Activated naive CD4-positive, alpha-beta T cell treated with anti-CD3 and anti-CD28 coated beads, Interleukin-2, amount 10 ng/mL, durations not matched to agents 7 days and 5 days (primary cell): ENCODE measurements around the gene ARHGAP40.
A peak's percentile ranks its signal among the peaks of the same experiment; 100 is the strongest.
"Not testable (repeated sequence)": the region's sequence is repeated elsewhere in the genome, so short reads cannot be mapped to it uniquely, and the experiment has no call there.

Experiments
- CTCF ChIA-PET: fragments of 350-600 bp; sonication (Branson Sonifier 250); formaldehyde crosslinking; loops from one replicate; lab custom pipeline; 2021; ENCODE audit warnings: antibody characterized with exemption; lab: Charles Lee
- DNase-seq: peaks from one replicate; pipeline ENCODE4 v3.0.0-alpha.2; 2020
- H3K27ac Mint-ChIP-seq: one replicate; pipeline ENCODE4 v1.8.0; 2021; ENCODE audit warnings: mild to moderate bottlenecking, moderate library complexity, mixed read lengths
- H3K27me3 Mint-ChIP-seq: one replicate; pipeline ENCODE4 v1.8.0; 2021; ENCODE audit warnings: mild to moderate bottlenecking, mixed read lengths
- H3K36me3 Mint-ChIP-seq: one replicate; pipeline ENCODE4 v1.8.0; 2021; ENCODE audit warnings: mixed read lengths
- H3K4me1 Mint-ChIP-seq: one replicate; pipeline ENCODE4 v1.8.0; 2021; ENCODE audit warnings: mixed read lengths
- H3K4me3 Mint-ChIP-seq: one replicate; pipeline ENCODE4 v1.8.0; 2021; ENCODE audit warnings: mild to moderate bottlenecking, moderate library complexity, mixed read lengths
- H3K9me3 Mint-ChIP-seq: one replicate; pipeline ENCODE4 v1.8.0; 2021; ENCODE audit warnings: mixed read lengths

The ARHGAP40 gene

DNA sequence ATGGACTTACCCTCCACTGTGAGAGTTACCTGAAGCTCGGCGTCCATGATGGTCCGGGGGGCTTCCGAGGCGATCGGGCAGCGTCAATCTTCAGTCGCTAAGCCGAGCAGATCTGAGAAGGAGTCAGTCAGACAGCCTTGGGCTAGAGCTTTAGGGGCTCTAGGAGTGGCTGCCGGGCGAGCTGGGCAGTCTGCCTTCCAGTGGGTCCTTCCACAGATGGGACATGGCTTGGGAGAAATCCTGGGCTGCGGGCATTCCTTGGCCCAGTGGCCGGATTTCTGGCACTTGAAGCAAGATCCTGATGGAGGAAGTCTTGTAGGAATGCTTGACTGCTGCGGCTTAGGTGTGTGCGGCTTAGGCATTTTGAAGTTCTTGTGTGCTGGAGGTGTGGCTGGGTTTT lies 5.7 kb upstream of the ARHGAP40 start:
- H3K4me3 Mint-ChIP-seq, H3K9me3 Mint-ChIP-seq, CTCF ChIA-PET, H3K36me3 Mint-ChIP-seq, H3K27ac Mint-ChIP-seq, DNase-seq, H3K4me1 Mint-ChIP-seq: not testable (repeated sequence)
- peaks cover 37% of the 10 kb centered on the region for H3K27me3 Mint-ChIP-seq

DNA sequence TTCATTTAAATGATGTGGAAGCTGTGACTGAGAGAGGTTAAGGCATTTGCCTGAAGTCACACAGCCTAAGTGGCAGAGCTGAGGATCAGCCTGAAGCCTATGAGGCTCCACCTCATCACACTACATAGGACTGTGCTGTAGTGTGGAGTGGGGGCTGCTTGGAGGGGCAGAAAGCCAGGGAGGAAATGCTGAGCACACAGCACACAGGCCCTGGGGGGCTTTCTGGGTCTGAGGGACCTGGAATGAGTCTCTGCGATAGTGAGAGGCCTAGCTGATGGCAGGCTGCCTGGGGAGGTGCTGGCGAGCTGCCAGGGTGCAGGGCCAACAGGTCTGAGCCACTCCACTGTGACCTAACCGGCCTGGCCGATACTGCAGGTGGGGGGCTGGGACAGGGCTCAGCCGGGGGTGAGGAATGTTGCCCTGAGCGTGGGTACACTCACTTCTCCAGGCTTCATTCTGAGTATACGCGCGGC lies 2.2 kb upstream of the ARHGAP40 start:
- H3K4me1 Mint-ChIP-seq = peaks cover 12% of the 10 kb centered on the region
- no peaks in the 10 kb centered on the region for H3K9me3 Mint-ChIP-seq
- peaks cover 63% of the 10 kb centered on the region for H3K27me3 Mint-ChIP-seq
- CTCF ChIA-PET = interaction anchor here (0.8 to 1.0 kb wide), 2 partner anchors 13 to 21 kb away, joined by 3 read pairs; no protein-coding TSS in a partner anchor
- H3K27ac Mint-ChIP-seq = no peak overlapping the region
- H3K4me3 Mint-ChIP-seq = no peak overlapping the region
- peak; percentile 8 for DNase-seq
- no peaks in the 10 kb centered on the region for H3K36me3 Mint-ChIP-seq

DNA sequence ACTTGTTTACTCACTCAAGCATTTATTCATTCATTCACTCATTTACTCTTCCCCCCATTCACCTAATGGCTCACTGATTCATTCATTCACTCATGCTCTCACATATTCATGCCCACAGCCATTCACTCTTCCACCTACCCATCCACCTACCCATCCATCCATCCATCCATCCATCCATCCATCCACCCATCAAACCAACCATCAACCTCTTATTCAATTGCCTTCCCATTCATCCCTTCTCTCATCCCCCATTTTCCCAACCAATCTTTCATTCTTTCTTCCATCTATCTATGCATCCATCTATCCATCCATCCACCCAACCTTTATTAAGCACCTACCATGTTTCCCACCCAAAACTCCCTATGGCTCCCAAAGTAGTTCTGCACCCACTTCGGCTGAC lies 1.6 kb upstream of the ARHGAP40 start:
- Mint-ChIP-seq H3K27me3 (peaks cover 67% of the 10 kb centered on the region), H3K27ac (no peak overlapping the region), H3K4me3 (no peak overlapping the region), H3K4me1 (peaks cover 12% of the 10 kb centered on the region), H3K9me3 (no peaks in the 10 kb centered on the region), H3K36me3 (no peaks in the 10 kb centered on the region)
- CTCF ChIA-PET = interaction anchor here (1.0 kb wide), 1 partner anchor 21 kb away, joined by 3 read pairs; no protein-coding TSS in a partner anchor
- no peak for DNase-seq

DNA sequence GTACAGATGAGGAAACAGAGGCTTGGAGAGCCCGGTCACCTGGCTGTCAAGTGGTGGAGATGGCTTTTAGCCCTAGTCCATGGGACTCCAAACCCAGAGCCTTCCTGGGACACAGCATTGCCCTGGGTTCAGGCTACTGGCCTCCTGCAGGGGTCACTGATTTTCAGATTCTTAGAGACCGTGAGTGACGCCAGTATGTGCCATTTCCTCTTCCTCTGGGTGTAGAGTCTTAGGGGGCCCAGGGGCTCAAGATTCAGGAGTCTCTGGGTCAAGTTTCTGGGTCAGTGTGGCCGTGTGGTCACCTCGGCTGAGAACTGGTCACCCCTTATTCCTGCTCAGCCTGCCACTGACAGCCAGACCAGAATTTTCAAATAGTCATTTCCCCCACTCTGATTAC lies 574 bp downstream of the ARHGAP40 start:
- Mint-ChIP-seq H3K27me3 (peaks cover 68% of the 10 kb centered on the region), H3K9me3 (no peaks in the 10 kb centered on the region), H3K36me3 (no peaks in the 10 kb centered on the region), H3K4me1 (peaks cover 12% of the 10 kb centered on the region), H3K4me3 (no peak overlapping the region), H3K27ac (no peak overlapping the region)
- no peak for DNase-seq
- CTCF ChIA-PET = no interaction called here

DNA sequence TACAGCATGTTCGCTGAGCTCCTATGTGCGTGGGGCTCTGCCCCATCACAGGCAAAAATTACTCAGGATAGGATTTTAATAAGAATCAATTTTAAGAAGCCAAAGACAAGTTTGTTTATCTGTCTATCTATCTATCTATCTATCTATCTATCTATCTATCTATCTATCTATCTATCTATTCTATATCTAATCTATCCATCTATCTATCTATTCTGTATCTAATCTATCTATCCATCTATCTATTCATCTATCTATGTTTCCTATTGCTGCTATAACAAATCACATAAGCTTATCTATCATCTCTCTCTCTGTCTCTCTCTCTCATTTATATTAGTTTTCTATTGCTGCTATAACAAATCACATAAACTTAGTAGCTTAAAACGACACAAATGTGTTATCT lies 1.7 kb downstream of the ARHGAP40 start:
- H3K36me3 Mint-ChIP-seq = no peaks in the 10 kb centered on the region
- CTCF ChIA-PET = interaction anchor here (1.3 kb wide), 1 partner anchor 30 kb away, joined by 3 read pairs; no protein-coding TSS in a partner anchor
- H3K4me3 Mint-ChIP-seq = no peak overlapping the region
- peaks cover 12% of the 10 kb centered on the region for H3K4me1 Mint-ChIP-seq
- no peaks in the 10 kb centered on the region for H3K9me3 Mint-ChIP-seq
- no peak overlapping the region for H3K27ac Mint-ChIP-seq
- peaks cover 70% of the 10 kb centered on the region for H3K27me3 Mint-ChIP-seq
- no peak for DNase-seq

DNA sequence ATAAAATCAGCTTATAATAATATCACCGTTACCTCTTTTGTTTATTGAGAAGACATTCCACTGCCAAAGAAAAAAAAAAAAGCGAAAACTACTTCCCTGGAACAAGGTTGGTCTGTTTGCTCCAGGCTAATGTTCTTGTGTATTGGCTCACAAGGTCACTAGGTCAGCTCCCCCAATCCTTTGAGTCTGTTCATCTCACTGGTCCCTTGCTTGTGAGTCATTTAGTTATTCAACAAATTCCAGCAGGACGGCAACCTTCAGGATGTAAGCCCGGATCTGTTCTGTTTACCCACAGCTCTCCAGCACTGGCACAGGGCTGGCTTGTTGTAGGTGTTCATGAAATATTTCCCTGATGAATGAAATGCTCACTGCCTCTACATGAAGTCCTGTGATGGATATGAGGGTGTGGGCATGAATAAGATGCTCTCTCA lies 3.3 kb downstream of the ARHGAP40 start:
- Mint-ChIP-seq H3K27ac (no peak overlapping the region), H3K4me3 (no peak overlapping the region), H3K36me3 (no peaks in the 10 kb centered on the region), H3K4me1 (peaks cover 12% of the 10 kb centered on the region), H3K27me3 (peaks cover 75% of the 10 kb centered on the region), H3K9me3 (no peaks in the 10 kb centered on the region)
- CTCF ChIA-PET = no interaction called here
- no peak for DNase-seq

DNA sequence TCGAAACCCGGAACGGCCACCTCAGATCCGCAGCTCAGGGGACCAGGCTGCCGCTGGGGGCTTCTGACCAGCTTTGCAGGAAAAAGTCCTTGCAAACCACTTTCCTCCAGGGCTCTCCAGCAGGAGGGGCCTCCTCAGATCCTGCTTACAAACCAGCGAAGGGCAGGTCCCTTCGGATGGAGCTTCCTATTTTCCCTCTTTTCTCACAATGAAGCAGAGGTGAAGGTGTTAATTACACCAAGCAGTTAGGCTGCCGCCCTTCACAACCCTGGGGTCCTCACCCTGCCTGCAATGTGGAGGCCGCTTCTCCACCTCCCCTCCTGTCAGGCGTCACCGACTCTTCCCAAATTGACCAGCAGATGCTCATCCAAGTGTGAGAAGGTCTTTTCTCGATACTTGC lies 5.7 kb downstream of the ARHGAP40 start:
- Mint-ChIP-seq H3K4me3 (no peak overlapping the region), H3K27me3 (peaks cover 56% of the 10 kb centered on the region), H3K9me3 (no peaks in the 10 kb centered on the region), H3K4me1 (peaks cover 2% of the 10 kb centered on the region), H3K27ac (no peak overlapping the region), H3K36me3 (no peaks in the 10 kb centered on the region)
- CTCF ChIA-PET = no interaction called here
- no peak for DNase-seq

DNA sequence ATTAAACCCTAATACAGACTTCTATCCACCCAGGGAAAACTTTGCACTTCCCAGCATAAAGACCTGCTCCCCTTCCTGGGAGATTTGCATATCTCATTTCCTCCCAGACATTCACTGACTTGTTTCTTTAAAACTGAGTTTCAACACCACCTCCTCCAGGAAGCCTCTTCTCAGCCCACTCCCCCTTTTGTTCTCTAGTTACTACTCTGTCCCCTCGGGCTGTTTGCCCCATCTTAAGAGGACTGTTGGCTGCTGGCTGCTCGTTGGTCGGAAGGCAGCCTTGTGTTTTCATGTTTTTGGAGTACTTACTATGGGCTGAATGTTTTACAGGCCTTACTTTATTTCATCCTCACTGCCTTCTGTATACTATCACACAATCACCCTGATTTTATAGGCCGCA lies 6.6 kb downstream of the ARHGAP40 start:
- Mint-ChIP-seq H3K9me3 (no peaks in the 10 kb centered on the region), H3K36me3 (no peaks in the 10 kb centered on the region), H3K27ac (no peak overlapping the region), H3K4me1 (no peaks in the 10 kb centered on the region), H3K4me3 (no peak overlapping the region), H3K27me3 (peaks cover 51% of the 10 kb centered on the region)
- CTCF ChIA-PET = no interaction called here
- no peak for DNase-seq

DNA sequence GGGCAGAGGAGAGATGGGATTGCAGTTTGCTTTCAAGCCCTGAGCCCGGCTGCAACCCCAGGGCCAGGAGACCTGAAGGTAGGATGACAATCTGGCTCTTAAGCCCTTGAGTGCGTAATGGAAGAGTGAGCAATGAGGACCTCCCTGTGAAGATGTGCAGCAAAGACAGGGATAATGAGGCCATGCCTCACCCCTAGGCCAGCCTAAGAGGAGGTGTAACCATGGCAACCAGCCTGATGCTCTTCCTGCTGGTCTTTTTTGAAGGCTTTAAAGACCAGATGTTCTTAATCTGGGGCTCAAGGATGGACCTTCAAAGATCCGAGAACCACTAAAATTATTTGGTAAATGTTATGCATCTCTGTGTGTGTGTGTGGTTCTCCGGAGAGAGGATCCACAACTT lies 8.2 kb downstream of the ARHGAP40 start:
- Mint-ChIP-seq H3K4me3 (no peak overlapping the region), H3K27me3 (peaks cover 51% of the 10 kb centered on the region)

DNA sequence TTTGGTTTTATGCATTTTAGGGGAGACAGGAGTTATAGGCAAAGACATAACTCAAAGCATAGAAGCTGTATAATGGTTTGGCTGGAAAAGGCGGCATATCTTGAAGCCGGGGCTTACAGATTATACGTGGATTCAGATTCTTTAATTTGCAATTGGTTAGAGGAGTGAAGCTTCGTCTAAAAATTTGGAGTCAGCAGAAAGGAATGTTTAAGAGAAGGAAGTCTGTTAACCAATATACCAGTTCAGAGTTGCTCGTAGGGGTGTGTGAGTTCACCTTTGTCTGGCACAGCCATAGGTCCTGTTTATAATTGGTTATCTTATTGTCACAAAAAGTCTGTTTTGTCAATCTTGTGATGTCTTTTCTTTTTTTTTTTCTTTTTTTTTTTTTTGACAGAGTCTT lies 8.9 kb downstream of the ARHGAP40 start:
- CTCF ChIA-PET = interaction anchor here (1.4 kb wide), 1 partner anchor 35 kb away, joined by 3 read pairs; no protein-coding TSS in a partner anchor
- H3K36me3 Mint-ChIP-seq = no peaks in the 10 kb centered on the region
- no peak for DNase-seq
- H3K9me3 Mint-ChIP-seq = no peaks in the 10 kb centered on the region
- H3K4me3 Mint-ChIP-seq = no peak overlapping the region
- peaks cover 50% of the 10 kb centered on the region for H3K27me3 Mint-ChIP-seq
- no peak overlapping the region for H3K27ac Mint-ChIP-seq
- no peaks in the 10 kb centered on the region for H3K4me1 Mint-ChIP-seq

More for the DNA sequence above, 8.2 kb downstream of the ARHGAP40 start:
- no peak overlapping the region for H3K27ac Mint-ChIP-seq
- no peaks in the 10 kb centered on the region for H3K9me3 Mint-ChIP-seq
- H3K36me3 Mint-ChIP-seq = no peaks in the 10 kb centered on the region
- no peaks in the 10 kb centered on the region for H3K4me1 Mint-ChIP-seq
- CTCF ChIA-PET = interaction anchor here (1.4 kb wide), 1 partner anchor 36 kb away, joined by 3 read pairs; no protein-coding TSS in a partner anchor
- DNase-seq = no peak

DNA sequence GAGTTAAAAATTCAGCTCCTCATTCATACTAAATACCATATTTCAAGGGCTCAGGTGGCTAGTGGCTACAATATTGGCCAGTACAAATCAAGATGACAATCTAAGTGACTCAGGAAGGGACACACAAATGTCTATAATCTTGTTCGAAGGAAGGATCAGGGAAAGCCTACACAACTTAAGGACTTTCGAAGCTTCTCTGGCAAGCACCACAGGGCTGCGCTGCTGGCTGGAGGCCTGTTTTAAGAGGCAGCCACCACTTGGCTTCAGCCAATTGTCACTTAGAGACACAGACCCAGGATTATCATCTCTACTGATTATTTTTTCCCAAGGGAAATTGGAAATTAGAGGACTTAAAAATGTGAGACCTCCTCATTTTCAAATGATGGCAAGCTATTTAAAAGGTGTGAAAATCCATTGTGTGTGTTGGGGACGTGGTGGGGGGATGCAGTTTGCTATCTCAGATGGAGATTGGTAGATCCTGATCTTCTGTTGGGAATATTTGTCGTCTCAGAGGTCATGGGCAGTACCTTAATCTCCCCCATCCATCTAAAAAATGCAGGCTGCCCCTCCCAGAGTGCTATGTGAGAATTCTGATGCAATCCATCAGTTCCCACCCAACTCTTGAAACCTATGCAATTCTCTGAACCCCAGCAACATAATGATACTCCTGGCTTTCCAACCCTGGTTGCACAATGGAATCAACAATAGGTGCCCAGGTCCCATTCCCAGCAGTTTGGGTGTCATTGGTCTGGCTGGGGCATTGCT lies 11.3 kb downstream of the ARHGAP40 start:
- Mint-ChIP-seq H3K4me3 (no peak overlapping the region), H3K36me3 (no peaks in the 10 kb centered on the region), H3K27ac (no peak overlapping the region), H3K4me1 (no peaks in the 10 kb centered on the region), H3K27me3 (peaks cover 52% of the 10 kb centered on the region), H3K9me3 (no peaks in the 10 kb centered on the region)
- no peak for DNase-seq
- CTCF ChIA-PET = interaction anchor here (1.0 kb wide), 1 partner anchor 14 kb away, joined by 3 read pairs; no protein-coding TSS in a partner anchor

DNA sequence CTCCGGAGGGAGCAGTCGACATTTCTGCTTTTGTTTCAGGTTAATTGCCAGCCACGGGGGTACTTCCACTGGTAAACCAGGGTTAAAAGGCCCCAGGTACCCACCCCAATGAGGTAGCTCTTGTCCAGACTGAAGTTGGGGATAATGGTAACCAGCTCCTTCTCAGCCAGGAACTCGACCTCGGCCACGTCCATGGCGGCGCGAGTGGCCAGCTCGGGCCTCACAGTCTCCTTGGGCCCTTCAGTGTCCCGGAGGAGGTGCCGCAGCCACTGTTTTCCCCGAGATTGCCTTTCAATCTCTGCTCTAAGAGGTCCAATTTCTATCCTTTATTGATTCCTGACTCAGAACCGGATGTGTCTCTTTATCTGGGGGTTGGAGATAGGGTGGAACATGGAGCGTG lies 13.7 kb downstream of the ARHGAP40 start:
- Mint-ChIP-seq H3K27me3 (peaks cover 37% of the 10 kb centered on the region), H3K4me3 (no peak overlapping the region), H3K9me3 (no peaks in the 10 kb centered on the region), H3K4me1 (no peaks in the 10 kb centered on the region), H3K36me3 (no peaks in the 10 kb centered on the region), H3K27ac (no peak overlapping the region)
- CTCF ChIA-PET = interaction anchor here (0.8 kb wide), 1 partner anchor 17 kb away, joined by 3 read pairs; no protein-coding TSS in a partner anchor
- no peak for DNase-seq

DNA sequence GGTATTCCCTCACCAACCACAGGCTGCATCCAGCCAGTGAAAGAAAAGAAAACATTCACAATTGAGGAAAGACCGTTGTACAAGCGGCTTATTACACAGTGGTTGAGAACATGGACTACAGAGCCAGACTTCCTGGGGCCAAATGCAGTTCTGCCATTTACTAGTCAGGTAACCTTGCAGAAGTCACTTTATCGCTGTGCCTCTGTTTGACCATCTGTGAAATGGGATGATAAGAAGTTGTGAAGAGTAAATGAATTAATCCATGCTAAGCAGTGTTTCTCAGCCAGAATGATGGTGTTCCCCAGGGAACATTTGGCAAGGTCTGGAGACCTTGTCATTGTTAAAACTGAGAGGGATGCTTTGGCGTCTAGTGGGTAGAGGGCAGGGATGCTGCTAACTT lies 14.8 kb downstream of the ARHGAP40 start:
- no peaks in the 10 kb centered on the region for H3K9me3 Mint-ChIP-seq
- peaks cover 43% of the 10 kb centered on the region for H3K27me3 Mint-ChIP-seq
- DNase-seq = no peak
- CTCF ChIA-PET = no interaction called here
- H3K4me1 Mint-ChIP-seq = no peaks in the 10 kb centered on the region
- no peak overlapping the region for H3K4me3 Mint-ChIP-seq
- H3K36me3 Mint-ChIP-seq = no peaks in the 10 kb centered on the region
- H3K27ac Mint-ChIP-seq = no peak overlapping the region

DNA sequence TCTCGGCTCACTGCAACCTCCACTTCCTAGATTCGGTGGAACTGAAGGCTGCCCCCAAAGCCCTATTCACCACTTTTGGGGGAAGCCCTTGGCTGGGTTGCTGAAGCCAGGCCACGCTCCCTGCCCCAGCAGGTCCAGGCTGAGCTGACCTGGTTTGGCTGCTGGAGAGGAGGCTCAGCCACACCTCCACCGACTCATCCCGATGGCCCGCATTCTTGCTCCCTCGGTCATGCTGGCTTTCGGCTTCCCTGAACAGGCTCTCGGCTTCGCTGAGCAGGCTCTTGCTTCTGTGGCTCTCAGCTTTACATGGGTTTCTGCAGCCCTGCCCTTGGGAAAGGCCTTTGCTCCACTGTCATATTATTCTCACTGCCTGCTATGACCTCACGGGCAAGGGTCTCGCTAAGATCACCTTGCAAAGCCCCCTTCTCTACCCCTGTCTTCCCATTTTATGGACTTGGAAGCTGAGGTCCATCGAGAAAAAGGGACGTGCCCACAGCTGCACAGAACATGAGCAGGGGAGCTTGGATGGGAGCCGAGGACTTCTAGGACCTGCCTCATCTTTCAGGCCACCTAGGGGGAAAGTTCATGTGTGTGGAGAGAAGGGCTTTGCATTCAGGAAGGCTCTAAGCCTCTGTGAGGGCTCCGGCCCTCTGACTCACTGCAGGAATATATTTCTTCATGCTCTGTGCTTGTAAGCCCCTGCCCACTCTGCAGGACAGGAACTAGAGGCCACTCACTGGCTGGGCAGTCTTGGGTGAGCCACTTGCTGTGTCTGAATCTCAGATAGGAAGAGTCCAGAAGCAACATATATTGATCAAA lies 15.6 kb downstream of the ARHGAP40 start:
- DNase-seq = no peak
- no peaks in the 10 kb centered on the region for H3K4me1 Mint-ChIP-seq
- H3K4me3 Mint-ChIP-seq = no peak overlapping the region
- no peak overlapping the region for H3K27ac Mint-ChIP-seq
- H3K9me3 Mint-ChIP-seq = no peaks in the 10 kb centered on the region
- H3K36me3 Mint-ChIP-seq = no peaks in the 10 kb centered on the region
- CTCF ChIA-PET = no interaction called here
- peaks cover 44% of the 10 kb centered on the region for H3K27me3 Mint-ChIP-seq
